ENCODE measurements around the gene CEACAM8. TPM values are rescaled to one million over a fixed set of nuclear protein-coding genes. Genes with fewer than 3 reads are reported as not detected.

Gene CEACAM8
- total and polyA plus RNA-seq, 8 donors: 0.05 to 1.1 (median 0.12) TPM; not detected in 5

DNA sequence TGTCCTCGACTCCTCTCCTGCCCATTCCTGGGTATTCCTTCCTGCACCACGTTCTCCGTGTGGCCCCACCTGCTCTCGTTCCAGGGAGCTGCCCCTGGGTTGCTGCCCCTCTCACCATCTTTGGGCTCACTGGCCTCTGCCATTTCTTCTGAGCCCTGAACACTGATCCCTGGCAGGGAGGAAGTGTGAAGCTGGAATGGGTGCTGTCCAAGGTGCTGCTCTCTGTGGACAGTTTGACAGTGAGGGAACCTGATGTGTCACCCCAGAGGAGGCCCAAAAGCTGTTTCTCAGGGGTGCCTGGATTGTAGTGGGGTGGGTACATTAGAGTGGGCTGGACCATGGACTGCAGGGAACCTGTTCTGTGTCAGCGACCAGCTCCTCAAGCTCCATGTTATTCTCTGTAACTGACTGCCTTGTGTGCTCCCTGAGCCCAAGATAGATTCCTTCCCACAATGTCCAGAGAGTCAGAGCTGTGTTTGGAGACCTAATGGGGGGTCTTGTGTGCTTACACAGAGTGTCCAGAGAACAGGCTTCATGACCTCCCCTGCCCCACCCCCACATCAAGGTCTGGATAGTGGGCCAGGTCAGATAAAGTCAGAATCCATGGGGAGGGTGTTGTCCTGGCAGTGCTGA lies 7.2 kb upstream of the CEACAM8 start:
- WGBS, 5 donors: 24 to 44% (median 30%) methylated on average over 5 of the region's 5 CpGs
- peak in 1 of 2 donors; percentile 68 for DNase-seq
- peaks cover 0 to 25% (median 0%) of the 10 kb centered on the region in 3 donors for H3K27me3 ChIP-seq
- no peak overlapping the region for H3K4me3 ChIP-seq
- peaks cover 0 to 7% (median 0%) of the 10 kb centered on the region in 4 donors for H3K9me3 ChIP-seq
- intact Hi-C loops (cut with DNase I; ENCODE audit: low total_unique reads): no loop called here
- no peaks in the 10 kb centered on the region for H3K36me3 ChIP-seq
- no peak for TF ChIP-seq POLR2A (IDR thresholded peaks at IDR 0.05)
- no peak for TF ChIP-seq POLR2AphosphoS5 (IDR thresholded peaks at IDR 0.05)
- TF ChIP-seq EP300 (IDR thresholded peaks at IDR 0.05): no peak
- TF ChIP-seq, protein P1, sequence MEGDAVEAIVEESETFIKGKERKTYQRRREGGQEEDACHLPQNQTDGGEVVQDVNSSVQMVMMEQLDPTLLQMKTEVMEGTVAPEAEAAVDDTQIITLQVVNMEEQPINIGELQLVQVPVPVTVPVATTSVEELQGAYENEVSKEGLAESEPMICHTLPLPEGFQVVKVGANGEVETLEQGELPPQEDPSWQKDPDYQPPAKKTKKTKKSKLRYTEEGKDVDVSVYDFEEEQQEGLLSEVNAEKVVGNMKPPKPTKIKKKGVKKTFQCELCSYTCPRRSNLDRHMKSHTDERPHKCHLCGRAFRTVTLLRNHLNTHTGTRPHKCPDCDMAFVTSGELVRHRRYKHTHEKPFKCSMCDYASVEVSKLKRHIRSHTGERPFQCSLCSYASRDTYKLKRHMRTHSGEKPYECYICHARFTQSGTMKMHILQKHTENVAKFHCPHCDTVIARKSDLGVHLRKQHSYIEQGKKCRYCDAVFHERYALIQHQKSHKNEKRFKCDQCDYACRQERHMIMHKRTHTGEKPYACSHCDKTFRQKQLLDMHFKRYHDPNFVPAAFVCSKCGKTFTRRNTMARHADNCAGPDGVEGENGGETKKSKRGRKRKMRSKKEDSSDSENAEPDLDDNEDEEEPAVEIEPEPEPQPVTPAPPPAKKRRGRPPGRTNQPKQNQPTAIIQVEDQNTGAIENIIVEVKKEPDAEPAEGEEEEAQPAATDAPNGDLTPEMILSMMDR (IDR thresholded peaks at IDR 0.05): no peak
- H3K27ac ChIP-seq: no peak overlapping the region
- H3K4me1 ChIP-seq: peaks cover 0 to 5% (median 0%) of the 10 kb centered on the region in 4 donors

DNA sequence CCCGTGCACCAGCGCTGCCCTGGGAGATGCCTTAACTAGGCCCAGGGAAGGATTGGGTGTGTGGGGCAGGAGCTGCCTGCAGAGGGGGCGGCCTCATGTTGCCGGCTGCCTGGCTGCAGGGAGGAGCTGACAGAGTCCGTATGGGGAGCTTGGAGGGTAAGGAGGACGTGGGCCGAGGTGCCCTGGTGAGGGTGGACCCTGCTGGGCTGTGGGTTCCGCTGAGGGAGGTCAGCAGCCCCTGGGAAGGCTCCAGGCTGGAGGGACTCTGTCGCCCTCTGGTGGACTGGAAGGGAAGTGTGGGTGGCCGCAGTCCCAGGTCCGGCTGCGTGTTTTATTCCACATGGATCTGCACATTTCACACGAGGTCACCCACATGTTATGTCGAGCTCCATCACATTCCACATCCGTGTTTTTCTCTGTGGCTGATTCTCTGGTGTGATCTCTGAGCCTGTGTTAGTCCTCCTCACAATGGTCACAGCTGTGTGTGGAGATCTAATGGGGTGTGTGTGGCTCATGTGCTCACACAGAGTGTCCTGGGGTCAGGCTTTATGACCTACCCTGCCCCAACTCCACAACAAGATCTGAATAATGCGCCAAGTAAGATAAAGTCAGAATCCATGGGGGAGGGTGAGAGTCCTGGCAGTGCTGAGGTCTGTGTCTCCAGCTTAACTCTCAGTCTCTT lies 1.8 kb upstream of the CEACAM8 start:
- Histone ChIP-seq H3K9me3 (peaks cover 0 to 7% (median 0%) of the 10 kb centered on the region in 4 donors), H3K4me1 (peaks cover 0 to 4% (median 2%) of the 10 kb centered on the region in 4 donors), H3K4me3 (no peak overlapping the region), H3K27ac (no peak overlapping the region), H3K27me3 (peaks cover 0 to 14% (median 5%) of the 10 kb centered on the region in 3 donors), H3K36me3 (no peaks in the 10 kb centered on the region)
- intact Hi-C loops (cut with DNase I; ENCODE audit: low total_unique reads): no loop called here
- DNase-seq: peak; percentile 41 to 60
- 17 to 23% (median 18%) methylated on average over 12 to 16 of the region's 16 CpGs for WGBS, 5 donors
- TF ChIP-seq, protein P1 (IDR thresholded peaks at IDR 0.05): peak in 5 of 7 experiments; percentile 51 to 87 (median 71)
- no peak for TF ChIP-seq EP300 (IDR thresholded peaks at IDR 0.05)

DNA sequence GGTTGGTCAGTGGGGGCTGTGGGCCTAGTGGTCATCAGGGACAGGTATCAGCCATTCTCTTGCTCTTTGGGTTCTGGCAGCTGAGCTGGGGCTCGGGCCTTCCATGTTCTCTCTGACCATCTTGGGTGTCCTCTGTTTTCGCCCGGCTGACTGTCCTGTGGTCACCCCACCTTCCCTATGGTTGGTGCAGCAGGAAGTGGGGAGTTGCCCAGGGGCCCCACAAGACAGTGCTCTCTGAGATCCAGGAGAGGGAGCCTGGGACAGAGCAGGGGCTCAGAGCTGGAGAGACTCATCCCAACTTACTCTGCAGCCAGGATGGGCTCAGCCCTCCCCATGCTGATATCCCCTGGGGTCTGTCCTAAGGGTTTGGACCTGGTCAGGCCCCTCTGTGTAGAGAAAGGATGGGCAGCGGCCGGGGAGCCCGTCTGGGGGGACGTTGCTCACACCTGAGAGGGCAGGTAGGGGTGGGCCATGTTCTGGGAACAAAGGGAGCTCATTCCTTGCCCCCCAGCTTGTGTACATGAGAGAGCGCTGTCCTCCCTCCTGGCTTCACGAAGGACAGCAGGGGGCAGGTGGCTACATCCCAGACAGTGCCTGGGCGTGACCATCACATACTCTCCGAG lies 937 bp upstream of the CEACAM8 start:
- WGBS, 5 donors: 68 to 76% (median 71%) methylated on average over 3 to 11 of the region's 11 CpGs
- Histone ChIP-seq H3K36me3 (no peaks in the 10 kb centered on the region), H3K27ac (no peak overlapping the region), H3K27me3 (peaks cover 0 to 11% (median 5%) of the 10 kb centered on the region in 3 donors), H3K4me1 (peaks cover 0 to 4% (median 2%) of the 10 kb centered on the region in 4 donors), H3K4me3 (no peak overlapping the region), H3K9me3 (peaks cover 0 to 7% (median 0%) of the 10 kb centered on the region in 4 donors)
- DNase-seq: no peak
- TF ChIP-seq EP300 (IDR thresholded peaks at IDR 0.05) (no peak), POLR2A (IDR thresholded peaks at IDR 0.05) (no peak), POLR2AphosphoS5 (IDR thresholded peaks at IDR 0.05) (no peak)
- TF ChIP-seq, protein P1 (IDR thresholded peaks at IDR 0.05): no peak
- intact Hi-C loops (cut with DNase I; ENCODE audit: low total_unique reads): no loop called here

DNA sequence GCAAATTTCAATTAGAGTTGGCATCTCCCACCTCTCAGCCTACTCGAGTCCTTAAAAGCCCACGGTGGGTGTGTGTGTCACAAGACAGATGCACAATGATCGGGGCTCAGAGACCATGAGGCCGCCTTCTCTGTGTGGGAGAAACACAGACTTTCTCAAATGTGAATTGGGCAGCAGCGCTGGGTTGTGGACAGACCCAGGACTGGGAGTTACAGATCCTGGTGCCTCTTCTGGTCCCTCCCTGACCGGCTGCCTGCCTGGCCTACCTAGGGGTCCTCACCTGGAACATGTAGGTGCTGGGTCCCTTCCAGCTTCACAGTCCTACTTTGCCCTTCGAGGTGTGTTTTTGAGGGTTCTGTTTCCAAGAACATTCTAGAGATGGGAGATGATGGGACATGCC lies 4.9 kb downstream of the CEACAM8 start:
- 70 to 86% (median 82%) methylated on average over 7 of the region's 7 CpGs for WGBS, 5 donors
- TF ChIP-seq, protein P1 (IDR thresholded peaks at IDR 0.05): no peak
- no peak for TF ChIP-seq POLR2AphosphoS5 (IDR thresholded peaks at IDR 0.05)
- TF ChIP-seq EP300 (IDR thresholded peaks at IDR 0.05): no peak
- TF ChIP-seq POLR2A (IDR thresholded peaks at IDR 0.05): no peak
- Histone ChIP-seq H3K27ac (no peak overlapping the region), H3K4me1 (no peaks in the 10 kb centered on the region), H3K4me3 (no peak overlapping the region), H3K9me3 (no peaks in the 10 kb centered on the region), H3K27me3 (peaks cover 0 to 3% (median 0%) of the 10 kb centered on the region in 3 donors), H3K36me3 (no peaks in the 10 kb centered on the region)
- no peak for DNase-seq
- intact Hi-C loops (cut with DNase I; ENCODE audit: low total_unique reads): no loop called here

Measured in stomach (tissue), 9 donors.